GM12874 (cell line): ENCODE results near the gene PTPRK.

Experiments
- CTCF ChIP-seq: IDR thresholded peaks from 2 replicates; pipeline ENCODE4 v1.5.1; 2011; ENCODE audit warnings: low read depth, mild to moderate bottlenecking, control low read depth, low read length, moderate library complexity; ENCODE audit not compliant: insufficient read depth

PTPRK gene

GRCh38 chr6:128437685-128438084, 82.7 kb downstream of the PTPRK start:
- no peak for TF ChIP-seq CTCF

- TF ChIP-seq CTCF: no peak
These were observed 88.0 kb downstream of the PTPRK start for GRCh38 chr6:128432394-128432793.

GRCh38 chr6:128427139-128427538, 93.3 kb downstream of the PTPRK start:
- TF ChIP-seq CTCF: no peak

- TF ChIP-seq CTCF: no peak
These were observed 94.5 kb downstream of the PTPRK start for GRCh38 chr6:128425856-128426255.

- TF ChIP-seq CTCF: no peak
These were observed 97.5 kb downstream of the PTPRK start for GRCh38 chr6:128422871-128423270.

- TF ChIP-seq CTCF: no peak
These were observed 98.2 kb downstream of the PTPRK start for GRCh38 chr6:128422200-128422599.

GRCh38 chr6:128421788-128422187, 98.6 kb downstream of the PTPRK start:
- TF ChIP-seq CTCF: no peak

- no peak for TF ChIP-seq CTCF
These were observed 102.7 kb downstream of the PTPRK start for GRCh38 chr6:128417698-128418097.
